ENCODE measurements around the gene GPR153. TPM values are rescaled to one million over a fixed set of nuclear protein-coding genes. Genes with fewer than 3 reads are reported as not detected.

Gene GPR153
- total and polyA plus RNA-seq, 2 of the 8 experiments (the other 6 are each of a cell fraction or from before 2014, with no cell fraction given) = 5.7 to 8.1 TPM

- no peak overlapping the region for H2AFZ ChIP-seq (ENCODE audit: low read length)
- no peak overlapping the region for H2BK20ac ChIP-seq (ENCODE audit: low read length)
- no peak overlapping the region for H3K9ac ChIP-seq (replicated peaks in 1 of 4; ENCODE audit: extremely low read depth in 1 of 4, low read depth in 3 of 4, low read length in 3 of 4)
- H3K79me2 ChIP-seq (ENCODE audit: control insufficient read depth in 1 of 2, insufficient read depth in 2 of 2, low read length in 2 of 2) = no peaks in the 10 kb centered on the region
- no peaks in the 10 kb centered on the region for H3K79me1 ChIP-seq (ENCODE audit: low read depth, low read length)
- H4K5ac ChIP-seq (ENCODE audit: insufficient read length, low read depth, low read length) = no peak overlapping the region
- H2BK15ac ChIP-seq (ENCODE audit: low read length) = no peak overlapping the region
- no peak overlapping the region for H3K56ac ChIP-seq (replicated peaks; ENCODE audit: insufficient read length, low read depth, low read length)
- H3K27ac ChIP-seq (ENCODE audit: low read depth, low read length) = no peak overlapping the region
- H3K23ac ChIP-seq (ENCODE audit: insufficient read length) = no peak overlapping the region
- H3K23me2 ChIP-seq (ENCODE audit: low read depth, low read length) = no peaks in the 10 kb centered on the region
- H3K4ac ChIP-seq (replicated peaks; ENCODE audit: insufficient read length, low read depth, low read length) = no peak overlapping the region
- no peak overlapping the region; the same call in 1 of the 2 replicates for H2BK5ac ChIP-seq (ENCODE audit: low read depth, low read length)
- POLR2A ChIA-PET (ENCODE audit: partially characterized antibody) = interaction anchor here (1.4 kb wide), 1 partner anchor 9 kb away, joined by 4 read pairs; no protein-coding TSS in a partner anchor
- H3K4me1 ChIP-seq (replicated peaks in 1 of 4; ENCODE audit: control insufficient read depth in 3 of 4, insufficient read depth in 4 of 4, low read length in 3 of 4) = peaks cover 0 to 21% (median 11%) of the 10 kb centered on the region in 4 experiments; a peak in 6 of 7 replicates
- no peaks in the 10 kb centered on the region for H3K27me3 ChIP-seq (replicated peaks in 1 of 4; ENCODE audit: control insufficient read depth in 3 of 4, extremely low read depth in 1 of 4, insufficient read depth in 3 of 4, low read length in 3 of 4)
- no peak overlapping the region for H3K4me3 ChIP-seq (ENCODE audit: extremely low read depth in 1 of 4, insufficient read depth in 2 of 4, low read depth in 3 of 4, low read length in 4 of 4)
- no peak overlapping the region for H4K91ac ChIP-seq (replicated peaks; ENCODE audit: insufficient read length, low read length)
- no peak overlapping the region for H2BK120ac ChIP-seq (replicated peaks; ENCODE audit: low read depth, low read length)
- H3K14ac ChIP-seq (ENCODE audit: insufficient read length) = no peak overlapping the region
- H2BK12ac ChIP-seq (ENCODE audit: low read depth, low read length) = no peak overlapping the region
- no peak overlapping the region; the same call in 1 of the 2 replicates for H4K8ac ChIP-seq (ENCODE audit: extremely low read depth, insufficient read depth, low read length)
- H3K9me3 ChIP-seq (ENCODE audit: insufficient read depth in 2 of 2, low read depth in 1 of 2, low read length in 1 of 2) = no peaks in the 10 kb centered on the region
- no peak for DNase-seq (ENCODE audit: low read depth in 1 of 2, low spot score in 2 of 2)
- CTCF ChIA-PET (ENCODE audit: partially characterized antibody) = interaction anchor here (0.9 to 5.9 kb wide), 13 partner anchors 8 to 143 kb away, joined by 3 to 28 read pairs (median 4); no protein-coding TSS in a partner anchor
- H4K20me1 ChIP-seq (replicated peaks in 1 of 2; ENCODE audit: control insufficient read depth in 1 of 2, insufficient read depth in 2 of 2, low read length in 2 of 2) = peaks cover 3 to 19% of the 10 kb centered on the region in 2 experiments
- no peak for FAIRE-seq
- H3K18ac ChIP-seq (ENCODE audit: extremely low read depth, low read length) = no peak overlapping the region
- TF ChIP-seq RXRA (IDR thresholded peaks at IDR 0.05; ENCODE audit: insufficient read depth, low read depth, low read length) (no peak), CTCF (IDR thresholded peaks at IDR 0.05; ENCODE audit: control extremely low read depth in 1 of 3, insufficient read depth in 1 of 3, low read depth in 1 of 3, low read length in 3 of 3) (no peak), HDAC6 (IDR thresholded peaks at IDR 0.05; ENCODE audit: low read depth, low read length) (no peak)
- no peak overlapping the region for H3K4me2 ChIP-seq (ENCODE audit: insufficient read depth in 1 of 2, low read depth in 2 of 2, low read length in 2 of 2)
- no peaks in the 10 kb centered on the region; a peak in 2 of 8 replicates for H3K36me3 ChIP-seq (ENCODE audit: control insufficient read depth in 2 of 4, insufficient read depth in 4 of 4, low read length in 3 of 4)
- H2AK5ac ChIP-seq (ENCODE audit: low read depth, low read length) = no peak overlapping the region
- 88% methylated on average over 4 of the region's 4 CpGs; no CpG with 5 or more reads in 1 of the 2 experiments for WGBS, 2 experiments (ENCODE audit: extremely low coverage in 1 of 2, insufficient coverage in 1 of 2, insufficient read length in 1 of 2, insufficient replicate concordance in 2 of 2, low coverage in 1 of 2, low lambda C conversion rate in 2 of 2, missing lambda C conversion rate in 1 of 2)
These were observed 10.1 kb upstream of the GPR153 start for GRCh38 chr1:6271006-6271405.

Measured in H1 (cell line).